ENCODE data around the gene CASKIN1.
"Not testable (repeated sequence)": the region's sequence is repeated elsewhere in the genome, so short reads cannot be mapped to it uniquely, and the experiment has no call there.

CASKIN1 gene

GRCh38 chr16:2210009-2210332 lies 13.6 kb upstream of the CASKIN1 start:
- no peak for DNase-seq (ENCODE audit: low read depth in 4 of 4, low spot score in 1 of 4)

GRCh38 chr16:2209258-2210008 lies 13.0 kb upstream of the CASKIN1 start:
- no peak for DNase-seq (ENCODE audit: low read depth in 4 of 4, low spot score in 1 of 4)

- no peak for DNase-seq (ENCODE audit: low read depth in 4 of 4, low spot score in 1 of 4)
Measured at GRCh38 chr16:2208772-2209171, 12.4 kb upstream of the CASKIN1 start.

GRCh38 chr16:2208308-2208707 lies 11.9 kb upstream of the CASKIN1 start:
- DNase-seq (ENCODE audit: low read depth in 4 of 4, low spot score in 1 of 4): no peak

- no peak for DNase-seq (ENCODE audit: low read depth in 4 of 4, low spot score in 1 of 4)
Measured at GRCh38 chr16:2207872-2208271, 11.5 kb upstream of the CASKIN1 start.

- no peak for DNase-seq (ENCODE audit: low read depth in 4 of 4, low spot score in 1 of 4)
Measured at GRCh38 chr16:2206780-2207433, 10.5 kb upstream of the CASKIN1 start.

- DNase-seq (ENCODE audit: low read depth in 4 of 4, low spot score in 1 of 4): no peak
Measured at GRCh38 chr16:2206420-2206779, 10.0 kb upstream of the CASKIN1 start.

GRCh38 chr16:2205967-2206313 lies 9.5 kb upstream of the CASKIN1 start:
- no peak for DNase-seq (ENCODE audit: low read depth in 4 of 4, low spot score in 1 of 4)

GRCh38 chr16:2205104-2205966 lies 8.9 kb upstream of the CASKIN1 start, which contains the start of gene MLST8:
Gene MLST8, plus strand, starts transcription at chr16:2205454. Its CDS starts 632 bp downstream, at chr16:2206086.
- DNase-seq (ENCODE audit: low read depth in 4 of 4, low spot score in 1 of 4): peak; percentile 77 to 85 (median 82)

- no peak for DNase-seq (ENCODE audit: low read depth in 4 of 4, low spot score in 1 of 4)
Measured at GRCh38 chr16:2204416-2205103, 8.2 kb upstream of the CASKIN1 start.

GRCh38 chr16:2203119-2203688 lies 6.8 kb upstream of the CASKIN1 start:
- DNase-seq (ENCODE audit: low read depth in 4 of 4, low spot score in 1 of 4): not testable (repeated sequence)

GRCh38 chr16:2200313-2200712 lies 3.9 kb upstream of the CASKIN1 start:
- DNase-seq (ENCODE audit: low read depth in 4 of 4, low spot score in 1 of 4): no peak

- DNase-seq (ENCODE audit: low read depth in 4 of 4, low spot score in 1 of 4): no peak
Measured at GRCh38 chr16:2199621-2200139, 3.3 kb upstream of the CASKIN1 start.

GRCh38 chr16:2199095-2199494 lies 2.7 kb upstream of the CASKIN1 start:
- DNase-seq (ENCODE audit: low read depth in 4 of 4, low spot score in 1 of 4): no peak

GRCh38 chr16:2198283-2198682 lies 1.9 kb upstream of the CASKIN1 start:
- DNase-seq (ENCODE audit: low read depth in 4 of 4, low spot score in 1 of 4): no peak

- DNase-seq (ENCODE audit: low read depth in 4 of 4, low spot score in 1 of 4): no peak
Measured at GRCh38 chr16:2197765-2198164, 1.4 kb upstream of the CASKIN1 start.

- no peak for DNase-seq (ENCODE audit: low read depth in 4 of 4, low spot score in 1 of 4)
Measured at GRCh38 chr16:2196981-2197511, 641 bp upstream of the CASKIN1 start.

- no peak for DNase-seq (ENCODE audit: low read depth in 4 of 4, low spot score in 1 of 4)
Measured at GRCh38 chr16:2195322-2196161, 863 bp downstream of the CASKIN1 start.

GRCh38 chr16:2194852-2195321 lies 1.5 kb downstream of the CASKIN1 start:
- DNase-seq (ENCODE audit: low read depth in 4 of 4, low spot score in 1 of 4): no peak

All from stimulated activated CD4-positive, alpha-beta T cell treated with anti-CD3 and anti-CD28 coated beads, Interleukin-1b, Interleukin-23, amount 100 ng/mL, for 24 hours (primary cell).